Hepatocyte (in vitro differentiated cells): ENCODE data around the gene CELF4. TPM values are rescaled to one million over a fixed set of nuclear protein-coding genes. Genes with fewer than 3 reads are reported as not detected.

Source experiments
- DNase-seq: peaks from one replicate; pipeline ENCODE4 v3.0.0-alpha.2; 2016; ENCODE audit warnings: low spot score
- H2AFZ ChIP-seq: fragments of 200-600 bp; sonication (generic); 2 replicates; pipeline ENCODE4 v1.6.0; 2016; ENCODE audit warnings: antibody characterized with exemption, mild to moderate bottlenecking
- H3K27ac ChIP-seq: fragments of 200-600 bp; sonication (generic); 2 replicates; pipeline ENCODE4 v1.5.1; 2016; ENCODE audit warnings: mild to moderate bottlenecking
- H3K27me3 ChIP-seq: fragments of 200-600 bp; sonication (generic); 2 replicates; pipeline ENCODE4 v1.6.1; 2016
- H3K36me3 ChIP-seq: fragments of 200-600 bp; sonication (generic); replicated peaks from 2 replicates; pipeline ENCODE4 v1.5.1; 2016; ENCODE audit warnings: low read depth; ENCODE audit not compliant: insufficient read depth
- H3K4me1 ChIP-seq: fragments of 200-600 bp; sonication (generic); 2 replicates; pipeline ENCODE4 v1.5.1; 2016; ENCODE audit warnings: mild to moderate bottlenecking, moderate library complexity; ENCODE audit not compliant: insufficient read depth
- H3K4me2 ChIP-seq: fragments of 200-600 bp; sonication (generic); 2 replicates; pipeline ENCODE4 v1.6.0; 2016
- H3K4me3 ChIP-seq: fragments of 200-600 bp; sonication (generic); 2 replicates; pipeline ENCODE4 v1.5.1; 2016; ENCODE audit warnings: mild to moderate bottlenecking
- H3K79me2 ChIP-seq: fragments of 200-600 bp; sonication (generic); 2 replicates; pipeline ENCODE4 v1.6.0; 2017; ENCODE audit warnings: mild to moderate bottlenecking
- H3K9me2 ChIP-seq: fragments of 200-600 bp; sonication (generic); replicated peaks from 2 replicates; pipeline ENCODE4 v1.6.0; 2017; ENCODE audit warnings: mild to moderate bottlenecking; ENCODE audit not compliant: insufficient read depth
- H3K9me3 ChIP-seq: fragments of 200-600 bp; sonication (generic); 2 replicates; pipeline ENCODE4 v1.5.1; 2016; ENCODE audit warnings: low read depth, mild to moderate bottlenecking
- H4K20me1 ChIP-seq: fragments of 200-600 bp; sonication (generic); 2 replicates; pipeline ENCODE4 v1.6.0; 2016; ENCODE audit warnings: mild to moderate bottlenecking; ENCODE audit not compliant: insufficient read depth, poor library complexity, severe bottlenecking
- EZH2 ChIP-seq: fragments of 200-600 bp; sonication (generic); IDR thresholded peaks from 2 replicates; pipeline ENCODE4 v1.6.1; 2016; ENCODE audit warnings: antibody characterized with exemption, mild to moderate bottlenecking, borderline replicate concordance
- EZH2phosphoT487 ChIP-seq: fragments of 200-600 bp; sonication (generic); IDR thresholded peaks from one replicate; pipeline ENCODE4 v1.6.1; 2018; ENCODE audit warnings: antibody characterized with exemption, mild to moderate bottlenecking, low read depth, moderate library complexity; ENCODE audit not compliant: unreplicated experiment, severe bottlenecking
- WGBS: methylation state at CpG from one replicate; pipeline ENCODE4 v1.1.6; 2016; ENCODE audit warnings: low lambda C conversion rate; ENCODE audit errors: missing lambda C conversion rate; 5-methylcytosine and 5-hydroxymethylcytosine counted together
- polyA plus RNA-seq: library from polyadenylated mRNA; unstranded; fragments of >200 nt; fragmentation: Nextera tagmentation; extraction: Ambion mirVana; gene quantifications from 2 replicates; pipeline ENCODE4 v1.2.1, GENCODE V29; 2016
- total RNA-seq: library from RNA; depleted of rRNA; stranded (reverse); fragments of >200 nt; gene quantifications from 2 replicates; pipeline ENCODE4 v1.2.3, GENCODE V29; 2014
- TF ChIP-seq, protein P1 (sequence below): fragments of 200-600 bp; sonication (generic); IDR thresholded peaks from 2 replicates; pipeline ENCODE4 v1.5.1; 2016; ENCODE audit warnings: antibody characterized with exemption, mild to moderate bottlenecking; ENCODE audit not compliant: poor library complexity

The CELF4 gene
- total and polyA plus RNA-seq, 2 experiments from 2014 or later: 1.3 to 2.9 TPM

GRCh38 chr18:37440206-37440605, 125.4 kb downstream of the CELF4 start:
- Histone ChIP-seq H3K79me2 (no peaks in the 10 kb centered on the region), H2AFZ (no peak overlapping the region), H3K9me3 (no peaks in the 10 kb centered on the region), H3K27me3 (peaks cover 12% of the 10 kb centered on the region), H3K4me3 (no peak overlapping the region), H4K20me1 (no peaks in the 10 kb centered on the region), H3K9me2 (no peaks in the 10 kb centered on the region), H3K4me2 (no peak overlapping the region), H3K4me1 (no peaks in the 10 kb centered on the region), H3K27ac (no peak overlapping the region), H3K36me3 (no peaks in the 10 kb centered on the region)
- 96% methylated on average over 4 of the region's 6 CpGs for WGBS
- no peak for TF ChIP-seq EZH2phosphoT487
- TF ChIP-seq, protein P1, sequence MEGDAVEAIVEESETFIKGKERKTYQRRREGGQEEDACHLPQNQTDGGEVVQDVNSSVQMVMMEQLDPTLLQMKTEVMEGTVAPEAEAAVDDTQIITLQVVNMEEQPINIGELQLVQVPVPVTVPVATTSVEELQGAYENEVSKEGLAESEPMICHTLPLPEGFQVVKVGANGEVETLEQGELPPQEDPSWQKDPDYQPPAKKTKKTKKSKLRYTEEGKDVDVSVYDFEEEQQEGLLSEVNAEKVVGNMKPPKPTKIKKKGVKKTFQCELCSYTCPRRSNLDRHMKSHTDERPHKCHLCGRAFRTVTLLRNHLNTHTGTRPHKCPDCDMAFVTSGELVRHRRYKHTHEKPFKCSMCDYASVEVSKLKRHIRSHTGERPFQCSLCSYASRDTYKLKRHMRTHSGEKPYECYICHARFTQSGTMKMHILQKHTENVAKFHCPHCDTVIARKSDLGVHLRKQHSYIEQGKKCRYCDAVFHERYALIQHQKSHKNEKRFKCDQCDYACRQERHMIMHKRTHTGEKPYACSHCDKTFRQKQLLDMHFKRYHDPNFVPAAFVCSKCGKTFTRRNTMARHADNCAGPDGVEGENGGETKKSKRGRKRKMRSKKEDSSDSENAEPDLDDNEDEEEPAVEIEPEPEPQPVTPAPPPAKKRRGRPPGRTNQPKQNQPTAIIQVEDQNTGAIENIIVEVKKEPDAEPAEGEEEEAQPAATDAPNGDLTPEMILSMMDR: no peak
- TF ChIP-seq EZH2: no peak
- DNase-seq: no peak

GRCh38 chr18:37438417-37439180, 127.0 kb downstream of the CELF4 start:
- WGBS: 86% methylated on average over 7 of the region's 7 CpGs
- H3K9me3 ChIP-seq: no peaks in the 10 kb centered on the region

DNA sequence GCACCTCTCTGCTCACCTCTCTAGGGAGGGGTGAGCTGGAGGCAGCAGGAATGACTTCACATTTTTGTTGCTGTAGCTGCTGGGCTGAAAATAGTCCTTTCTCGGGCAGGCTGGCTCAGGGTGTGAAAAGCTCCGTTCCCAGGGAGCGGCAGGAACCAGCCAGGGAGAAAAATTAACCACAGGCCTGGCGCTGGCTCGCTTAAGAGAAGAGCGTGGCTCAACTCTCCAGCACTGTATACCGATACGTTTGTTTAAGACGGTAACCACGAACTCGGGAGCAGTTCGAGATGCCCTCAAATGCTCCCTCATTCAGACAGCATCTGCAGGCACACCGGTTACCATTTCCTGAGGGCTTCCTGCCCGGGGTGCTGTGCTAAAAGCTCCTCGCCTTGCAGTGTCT, 129.6 kb downstream of the CELF4 start:
- Histone ChIP-seq H3K4me2 (no peak overlapping the region), H2AFZ (no peak overlapping the region), H4K20me1 (no peaks in the 10 kb centered on the region), H3K27me3 (peaks cover 4% of the 10 kb centered on the region), H3K27ac (no peak overlapping the region), H3K9me2 (no peaks in the 10 kb centered on the region), H3K4me1 (no peaks in the 10 kb centered on the region), H3K4me3 (no peak overlapping the region), H3K9me3 (no peaks in the 10 kb centered on the region), H3K36me3 (no peaks in the 10 kb centered on the region), H3K79me2 (no peaks in the 10 kb centered on the region)
- DNase-seq: no peak
- TF ChIP-seq, protein P1: no peak
- no peak for TF ChIP-seq EZH2
- TF ChIP-seq EZH2phosphoT487: no peak
- 70% methylated on average over 15 of the region's 15 CpGs for WGBS

More at GRCh38 chr18:37438417-37439180, 127.0 kb downstream of the CELF4 start:
- H3K4me1 ChIP-seq: no peaks in the 10 kb centered on the region
- no peak overlapping the region for H3K27ac ChIP-seq
- no peaks in the 10 kb centered on the region for H3K36me3 ChIP-seq
- no peak for DNase-seq
- H3K4me3 ChIP-seq: no peak overlapping the region
- H3K27me3 ChIP-seq: peaks cover 12% of the 10 kb centered on the region
- no peak overlapping the region for H2AFZ ChIP-seq
- TF ChIP-seq, protein P1: no peak
- TF ChIP-seq EZH2phosphoT487 (no peak), EZH2 (no peak)
- no peaks in the 10 kb centered on the region for H4K20me1 ChIP-seq
- H3K4me2 ChIP-seq: no peak overlapping the region
- no peaks in the 10 kb centered on the region for H3K79me2 ChIP-seq
- H3K9me2 ChIP-seq: no peaks in the 10 kb centered on the region
